ENCODE data around the gene AKAP12.
"Not testable (repeated sequence)": the region's sequence is repeated elsewhere in the genome, so short reads cannot be mapped to it uniquely, and the experiment has no call there.

The AKAP12 gene

GRCh38 chr6:151340219-151340978 lies 100.6 kb downstream of the AKAP12 start:
- no peak for DNase-seq (ENCODE audit: low read depth in 1 of 2, low spot score in 1 of 2)

DNA sequence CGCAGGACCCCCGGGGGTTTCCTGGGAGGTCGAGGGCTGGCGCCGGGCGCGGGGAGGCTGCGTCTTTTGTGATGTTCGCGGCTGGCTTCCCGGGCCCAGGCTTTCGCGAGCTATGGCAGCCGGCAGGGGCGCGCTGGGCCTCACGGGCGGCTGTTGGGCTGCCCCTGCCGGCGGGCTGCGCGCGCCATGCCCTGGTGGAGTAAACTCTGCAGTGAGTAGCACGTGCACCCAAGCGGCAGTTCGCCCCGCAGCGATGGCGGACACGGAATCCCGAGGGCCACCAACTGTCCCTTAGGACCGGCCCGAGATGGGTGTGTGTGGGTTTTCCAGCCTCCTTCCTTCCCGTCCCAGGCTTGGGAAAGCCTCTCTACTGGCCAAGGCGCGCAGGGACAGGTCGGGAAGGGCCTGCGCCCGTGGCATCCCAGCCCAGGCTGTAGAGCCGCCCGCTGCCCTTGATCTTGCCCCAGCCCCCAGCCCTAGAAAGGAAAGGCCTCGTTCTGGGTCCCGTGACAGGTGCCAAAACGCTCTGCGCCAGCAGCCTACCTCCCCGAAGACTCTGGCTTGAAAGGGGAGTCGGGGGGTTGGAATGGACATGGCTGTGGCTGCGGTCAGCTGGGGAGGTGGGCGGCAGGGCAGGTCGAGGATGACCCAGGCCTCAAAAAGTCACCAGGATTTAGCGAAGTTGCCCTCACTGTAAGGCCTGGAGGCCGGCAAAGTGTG lies 101.9 kb downstream of the AKAP12 start:
- DNase-seq (ENCODE audit: low read depth in 1 of 2, low spot score in 1 of 2): no peak

GRCh38 chr6:151342750-151343149 lies 103.0 kb downstream of the AKAP12 start:
- not testable (repeated sequence) for DNase-seq (ENCODE audit: low read depth in 1 of 2, low spot score in 1 of 2)

GRCh38 chr6:151349651-151350270 lies 110.0 kb downstream of the AKAP12 start:
- no peak for DNase-seq (ENCODE audit: low read depth in 1 of 2, low spot score in 1 of 2)

GRCh38 chr6:151350442-151351145 lies 110.8 kb downstream of the AKAP12 start:
- DNase-seq (ENCODE audit: low read depth in 1 of 2, low spot score in 1 of 2): no peak

DNA sequence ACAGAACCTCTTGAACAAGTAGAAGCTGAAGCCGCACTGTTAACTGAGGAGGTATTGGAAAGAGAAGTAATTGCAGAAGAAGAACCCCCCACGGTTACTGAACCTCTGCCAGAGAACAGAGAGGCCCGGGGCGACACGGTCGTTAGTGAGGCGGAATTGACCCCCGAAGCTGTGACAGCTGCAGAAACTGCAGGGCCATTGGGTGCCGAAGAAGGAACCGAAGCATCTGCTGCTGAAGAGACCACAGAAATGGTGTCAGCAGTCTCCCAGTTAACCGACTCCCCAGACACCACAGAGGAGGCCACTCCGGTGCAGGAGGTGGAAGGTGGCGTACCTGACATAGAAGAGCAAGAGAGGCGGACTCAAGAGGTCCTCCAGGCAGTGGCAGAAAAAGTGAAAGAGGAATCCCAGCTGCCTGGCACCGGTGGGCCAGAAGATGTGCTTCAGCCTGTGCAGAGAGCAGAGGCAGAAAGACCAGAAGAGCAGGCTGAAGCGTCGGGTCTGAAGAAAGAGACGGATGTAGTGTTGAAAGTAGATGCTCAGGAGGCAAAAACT lies 111.5 kb downstream of the AKAP12 start:
- DNase-seq (ENCODE audit: low read depth in 1 of 2, low spot score in 1 of 2): no peak

DNA sequence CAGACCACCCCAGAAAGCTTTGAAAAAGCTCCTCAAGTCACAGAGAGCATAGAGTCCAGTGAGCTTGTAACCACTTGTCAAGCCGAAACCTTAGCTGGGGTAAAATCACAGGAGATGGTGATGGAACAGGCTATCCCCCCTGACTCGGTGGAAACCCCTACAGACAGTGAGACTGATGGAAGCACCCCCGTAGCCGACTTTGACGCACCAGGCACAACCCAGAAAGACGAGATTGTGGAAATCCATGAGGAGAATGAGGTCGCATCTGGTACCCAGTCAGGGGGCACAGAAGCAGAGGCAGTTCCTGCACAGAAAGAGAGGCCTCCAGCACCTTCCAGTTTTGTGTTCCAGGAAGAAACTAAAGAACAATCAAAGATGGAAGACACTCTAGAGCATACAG lies 112.0 kb downstream of the AKAP12 start:
- DNase-seq (ENCODE audit: low read depth in 1 of 2, low spot score in 1 of 2): no peak

DNA sequence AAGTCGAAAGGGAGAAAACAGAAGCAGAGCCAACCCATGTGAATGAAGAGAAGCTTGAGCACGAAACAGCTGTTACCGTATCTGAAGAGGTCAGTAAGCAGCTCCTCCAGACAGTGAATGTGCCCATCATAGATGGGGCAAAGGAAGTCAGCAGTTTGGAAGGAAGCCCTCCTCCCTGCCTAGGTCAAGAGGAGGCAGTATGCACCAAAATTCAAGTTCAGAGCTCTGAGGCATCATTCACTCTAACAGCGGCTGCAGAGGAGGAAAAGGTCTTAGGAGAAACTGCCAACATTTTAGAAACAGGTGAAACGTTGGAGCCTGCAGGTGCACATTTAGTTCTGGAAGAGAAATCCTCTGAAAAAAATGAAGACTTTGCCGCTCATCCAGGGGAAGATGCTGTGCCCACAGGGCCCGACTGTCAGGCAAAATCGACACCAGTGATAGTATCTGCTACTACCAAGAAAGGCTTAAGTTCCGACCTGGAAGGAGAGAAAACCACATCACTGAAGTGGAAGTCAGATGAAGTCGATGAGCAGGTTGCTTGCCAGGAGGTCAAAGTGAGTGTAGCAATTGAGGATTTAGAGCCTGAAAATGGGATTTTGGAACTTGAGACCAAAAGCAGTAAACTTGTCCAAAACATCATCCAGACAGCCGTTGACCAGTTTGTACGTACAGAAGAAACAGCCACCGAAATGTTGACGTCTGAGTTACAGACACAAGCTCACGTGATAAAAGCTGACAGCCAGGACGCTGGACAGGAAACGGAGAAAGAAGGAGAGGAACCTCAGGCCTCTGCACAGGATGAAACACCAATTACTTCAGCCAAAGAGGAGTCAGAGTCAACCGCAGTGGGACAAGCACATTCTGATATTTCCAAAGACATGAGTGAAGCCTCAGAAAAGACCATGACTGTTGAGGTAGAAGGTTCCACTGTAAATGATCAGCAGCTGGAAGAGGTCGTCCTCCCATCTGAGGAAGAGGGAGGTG lies 112.9 kb downstream of the AKAP12 start:
- no peak for DNase-seq (ENCODE audit: low read depth in 1 of 2, low spot score in 1 of 2)

GRCh38 chr6:151353795-151354194 lies 114.0 kb downstream of the AKAP12 start:
- no peak for DNase-seq (ENCODE audit: low read depth in 1 of 2, low spot score in 1 of 2)

- not testable (repeated sequence) for DNase-seq (ENCODE audit: low read depth in 1 of 2, low spot score in 1 of 2)
These were observed 117.2 kb downstream of the AKAP12 start for GRCh38 chr6:151356983-151357382.

DNA sequence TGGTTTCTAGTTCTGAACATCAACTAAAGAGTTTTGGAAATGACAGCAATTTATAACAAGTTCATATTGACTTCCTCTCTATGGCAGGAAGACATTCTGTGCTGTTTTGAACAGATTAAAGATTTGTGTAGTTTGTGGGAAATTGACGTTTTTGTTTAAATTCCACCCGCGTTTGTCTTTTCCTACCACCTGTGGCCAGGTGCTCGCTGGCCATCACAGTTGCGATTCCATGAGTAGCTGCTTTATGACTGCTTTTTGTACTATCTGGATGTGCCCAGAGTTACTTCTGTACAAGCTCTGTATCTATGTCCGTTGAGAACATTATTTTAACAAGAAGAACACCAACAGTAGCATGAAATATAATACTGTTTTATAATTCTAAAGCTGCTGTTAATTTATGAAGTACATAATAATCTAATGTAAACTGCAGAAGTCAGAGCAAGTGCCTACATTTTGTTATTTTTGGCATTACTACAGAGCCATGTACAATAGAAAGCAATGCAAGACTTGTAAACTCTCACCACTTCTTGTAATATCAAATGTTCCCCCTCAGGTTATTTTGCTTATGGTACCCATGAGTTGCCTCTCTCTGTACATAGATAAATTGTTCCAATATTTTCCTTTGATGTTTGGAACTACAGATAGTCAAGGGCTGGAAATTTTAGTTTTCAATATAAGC lies 118.1 kb downstream of the AKAP12 start:
- DNase-seq (ENCODE audit: low read depth in 1 of 2, low spot score in 1 of 2): no peak

DNA sequence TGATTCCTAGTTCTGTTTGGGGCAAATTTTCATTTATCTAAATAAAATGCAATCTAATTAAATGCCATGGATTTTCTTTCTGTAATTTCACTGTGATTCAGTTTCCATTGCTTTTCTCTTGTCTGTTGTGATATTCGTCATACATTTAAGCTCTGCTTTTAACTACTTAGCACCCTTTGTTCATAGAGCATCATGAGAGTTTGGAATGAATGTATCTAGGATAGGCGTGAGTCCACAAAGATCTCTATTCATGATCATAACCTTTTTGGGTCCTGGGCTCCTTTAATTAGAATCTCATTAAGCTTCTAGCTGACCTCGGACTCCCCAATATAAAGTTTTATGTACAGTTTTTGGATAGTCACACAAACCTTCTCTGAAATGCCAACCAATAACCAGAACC lies 118.7 kb downstream of the AKAP12 start:
- DNase-seq (ENCODE audit: low read depth in 1 of 2, low spot score in 1 of 2): no peak

GRCh38 chr6:151359486-151359885 lies 119.7 kb downstream of the AKAP12 start:
- no peak for DNase-seq (ENCODE audit: low read depth in 1 of 2, low spot score in 1 of 2)

DNA sequence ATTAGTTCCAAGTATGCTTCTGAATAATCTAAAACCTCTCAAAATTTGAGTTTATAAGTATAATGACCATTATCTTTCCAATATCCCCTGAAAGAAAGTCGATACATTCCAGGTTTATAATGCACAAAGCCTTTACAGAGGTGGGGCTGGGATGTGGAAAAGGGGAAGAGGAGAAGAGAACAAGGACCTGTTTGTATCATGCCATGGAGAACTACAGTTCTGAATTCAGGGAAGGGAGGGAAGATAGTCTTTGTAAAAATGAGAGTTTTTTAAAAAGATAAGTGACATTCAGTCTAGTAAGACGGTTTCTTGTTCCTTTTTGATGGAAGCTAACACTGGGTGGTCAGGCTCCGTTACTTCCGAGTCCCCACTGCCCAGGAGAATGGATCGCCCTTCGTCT lies 125.5 kb downstream of the AKAP12 start:
- DNase-seq (ENCODE audit: low read depth in 1 of 2, low spot score in 1 of 2): no peak

- DNase-seq (ENCODE audit: low read depth in 1 of 2, low spot score in 1 of 2): no peak
These were observed 130.8 kb downstream of the AKAP12 start for GRCh38 chr6:151370509-151371078.

DNA sequence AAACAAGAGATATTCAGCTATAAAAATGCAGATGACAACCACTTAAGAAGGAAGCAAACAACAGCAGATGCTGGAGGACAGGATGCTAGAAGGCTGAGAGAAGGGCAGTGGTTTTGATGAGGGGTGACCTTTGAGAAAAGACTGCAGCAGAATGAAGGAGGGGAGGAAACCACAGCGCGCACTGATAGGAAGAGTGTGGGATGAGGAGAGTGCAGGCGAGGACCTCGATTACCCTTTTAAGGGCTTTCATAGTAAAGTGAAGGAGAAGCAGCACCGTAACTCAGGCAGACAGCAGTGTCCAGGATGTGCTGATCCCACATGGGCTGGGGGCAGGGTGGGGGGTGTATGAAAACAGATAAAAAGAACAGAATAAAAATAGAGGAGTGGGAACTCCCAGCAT lies 132.4 kb downstream of the AKAP12 start:
- no peak for DNase-seq (ENCODE audit: low read depth in 1 of 2, low spot score in 1 of 2)

- DNase-seq (ENCODE audit: low read depth in 1 of 2, low spot score in 1 of 2): no peak
These were observed 134.4 kb downstream of the AKAP12 start for GRCh38 chr6:151374036-151374683.

GRCh38 chr6:151375833-151376232 lies 136.1 kb downstream of the AKAP12 start:
- DNase-seq (ENCODE audit: low read depth in 1 of 2, low spot score in 1 of 2): no peak

DNA sequence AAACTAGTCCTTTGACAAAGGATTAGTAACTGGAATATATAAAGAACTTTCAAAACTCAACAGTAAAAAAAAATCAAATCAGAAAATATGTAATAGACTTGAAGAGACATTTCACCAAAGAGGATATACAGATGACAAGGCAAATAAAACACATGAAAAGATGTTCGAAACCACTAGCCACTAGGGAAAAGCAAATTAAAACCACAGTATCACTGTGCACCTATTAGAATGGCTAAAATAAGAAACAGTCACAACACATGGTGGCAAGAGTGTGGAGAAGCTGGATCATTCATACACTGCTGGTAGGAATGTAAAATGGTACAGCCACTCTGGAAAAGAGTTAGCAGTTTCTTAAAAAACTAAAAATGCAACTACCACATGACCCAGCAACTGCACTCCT lies 136.7 kb downstream of the AKAP12 start:
- DNase-seq (ENCODE audit: low read depth in 1 of 2, low spot score in 1 of 2): no peak

All from activated CD4-positive, alpha-beta T cell treated with anti-CD3 and anti-CD28 coated beads, Interleukin-2, amount 50 U/mL, for 24 hours (primary cell).